K562 (cell line): Measurements from ENCODE around the gene SCN7A. TPM values are rescaled to one million over a fixed set of nuclear protein-coding genes. Genes with fewer than 3 reads are reported as not detected.

ENCODE experiments used
- ARID1B ChIP-seq: fragments of 450-650 bp; IDR thresholded peaks from 2 replicates; pipeline ENCODE4 v1.6.1; 2016; ENCODE audit warnings: antibody characterized with exemption, mild to moderate bottlenecking, inconsistent platforms
- ASH1L ChIP-seq: fragments of 450-650 bp; IDR thresholded peaks from 2 replicates; pipeline ENCODE4 v1.6.1; 2018; ENCODE audit warnings: borderline replicate concordance, mild to moderate bottlenecking, low read depth; ENCODE audit not compliant: partially characterized antibody
- CCAR2 ChIP-seq: fragments of 200-400 bp; formaldehyde crosslinking; IDR thresholded peaks from 2 replicates; pipeline ENCODE4 v1.6.1; 2017; ENCODE audit warnings: mild to moderate bottlenecking, low read depth, low read length
- DACH1 ChIP-seq: fragments of 450-650 bp; IDR thresholded peaks from 2 replicates; pipeline ENCODE4 v1.6.1; 2018; ENCODE audit not compliant: partially characterized antibody
- DNMT1 ChIP-seq: fragments of 450-650 bp; IDR thresholded peaks from 2 replicates; pipeline ENCODE4 v1.6.1; 2016; ENCODE audit warnings: antibody characterized with exemption, mild to moderate bottlenecking
- ETV1 ChIP-seq: fragments of 450-650 bp; conservative IDR thresholded peaks from 2 replicates; pipeline ENCODE4 v1.6.1; 2016; ENCODE audit warnings: missing genetic modification characterization, control low read depth, low read depth, missing compliant biosample characterization
- GATAD2A ChIP-seq: fragments of 450-650 bp; IDR thresholded peaks from 2 replicates; pipeline ENCODE4 v1.6.1; 2017
- HDAC1 ChIP-seq, 2 experiments: fragments of 450-650 bp; IDR thresholded peaks; 2 replicates each; pipeline ENCODE4 v1.6.1; 2016 to 2017; ENCODE audit warnings: inconsistent platforms in 1 of 2, mild to moderate bottlenecking in 1 of 2, moderate library complexity in 1 of 2
- KLF13 ChIP-seq: fragments of 450-650 bp; IDR thresholded peaks from 2 replicates; pipeline ENCODE4 v1.6.1; 2016; ENCODE audit warnings: missing genetic modification characterization, low read depth, mild to moderate bottlenecking, missing compliant biosample characterization, moderate library complexity, borderline replicate concordance
- KLF6 ChIP-seq: fragments of 250-450 bp; sonication (Bioruptor Pico); IDR thresholded peaks from 2 replicates; pipeline ENCODE4 v1.4.0; 2020; ENCODE audit warnings: mild to moderate bottlenecking, moderate library complexity, borderline replicate concordance
- MEIS2 ChIP-seq: fragments of 450-650 bp; IDR thresholded peaks from 2 replicates; pipeline ENCODE4 v1.6.1; 2014; ENCODE audit warnings: mild to moderate bottlenecking; ENCODE audit not compliant: partially characterized antibody
- MLX ChIP-seq, 2 experiments: fragments of 450-650 bp in 1 of 2; sonication (generic) in 1 of 2; formaldehyde crosslinking; conservative IDR thresholded peaks; 2 replicates each; pipeline versions ENCODE4 v1.4.0 to v1.8.1; 2020 to 2022; ENCODE audit warnings: mild to moderate bottlenecking in 1 of 2, missing genetic modification reagents in 1 of 2
- NFIC ChIP-seq: fragments of 450-650 bp; IDR thresholded peaks from 2 replicates; pipeline ENCODE4 v1.6.1; 2017; ENCODE audit warnings: mild to moderate bottlenecking, inconsistent platforms
- PHF21A ChIP-seq: fragments of 450-650 bp; IDR thresholded peaks from 2 replicates; pipeline ENCODE4 v1.6.1; 2017; ENCODE audit warnings: low read depth, borderline replicate concordance
- PKNOX1 ChIP-seq: fragments of 450-650 bp; IDR thresholded peaks from 2 replicates; pipeline ENCODE4 v1.6.1; 2016
- USF2 ChIP-seq: sonication (generic); formaldehyde crosslinking; IDR thresholded peaks from 2 replicates; pipeline ENCODE4 v1.5.0; 2020; ENCODE audit warnings: missing genetic modification reagents
- ZBTB2 ChIP-seq: fragments of 450-650 bp; IDR thresholded peaks from 2 replicates; pipeline ENCODE4 v1.6.1; 2016; ENCODE audit warnings: antibody characterized with exemption
- ZEB2 ChIP-seq: fragments of 450-650 bp; IDR thresholded peaks from 2 replicates; pipeline ENCODE4 v1.6.1; 2016
- ZFX ChIP-seq: sonication (generic); formaldehyde crosslinking; IDR thresholded peaks from 2 replicates; pipeline ENCODE4 v1.8.0; 2022; ENCODE audit warnings: mild to moderate bottlenecking, missing genetic modification reagents, moderate library complexity
- polyA plus RNA-seq, 8 experiments: library from polyadenylated mRNA; depleted of rRNA in 4 of 8; stranded (reverse) in 5 of 8; unstranded in 3 of 8; fragments of >200 nt; fragmentation: Nextera tagmentation in 2 of 8; fragmentation: Illumina TruSeq in 1 of 8; extraction: Ambion mirVana in 2 of 8; extraction: Trizol in 1 of 8; gene quantifications; 2 replicates each; pipeline versions ENCODE4 v1.2.1 to v1.2.3, GENCODE V29; 2011 to 2014; ENCODE audit warnings: inconsistent platforms in 1 of 8, missing spikeins in 1 of 8
- total RNA-seq, 7 experiments: library from RNA; depleted of rRNA in 6 of 7; stranded (reverse); fragments of >200 nt in 6 of 7; fragmentation: Illumina TruSeq in 2 of 7; extraction: Trizol in 2 of 7; gene quantifications; 2 replicates each; pipeline versions ENCODE4 v1.2.1 to v1.2.3, GENCODE V29; 2011 to 2021; ENCODE audit warnings: low replicate concordance in 1 of 7
- TF ChIP-seq, protein P1 (sequence below), 2 experiments: fragments of 450-650 bp; conservative IDR thresholded peaks; 2 replicates each; pipeline ENCODE4 v1.6.1; 2017; ENCODE audit warnings: mild to moderate bottlenecking in 2 of 2, moderate library complexity in 2 of 2

The SCN7A gene
- total and polyA plus RNA-seq, 9 of the 15 experiments (the other 6 are each of a cell fraction or from before 2014, with no cell fraction given) = under 0.01 to 0.05 (median 0.03) TPM; not detected in 3

GRCh38 chr2:166365803-166366420 is 128.1 kb downstream of the SCN7A start (continued):
- TF ChIP-seq MEIS2 = peak; percentile 91
- TF ChIP-seq KLF13 (tag) = no peak
- peak; percentile 75 for TF ChIP-seq NFIC
- TF ChIP-seq GATAD2A = peak; percentile 57; the same call in 1 of the 2 replicates
- no peak for TF ChIP-seq CCAR2
- TF ChIP-seq, protein P1, sequence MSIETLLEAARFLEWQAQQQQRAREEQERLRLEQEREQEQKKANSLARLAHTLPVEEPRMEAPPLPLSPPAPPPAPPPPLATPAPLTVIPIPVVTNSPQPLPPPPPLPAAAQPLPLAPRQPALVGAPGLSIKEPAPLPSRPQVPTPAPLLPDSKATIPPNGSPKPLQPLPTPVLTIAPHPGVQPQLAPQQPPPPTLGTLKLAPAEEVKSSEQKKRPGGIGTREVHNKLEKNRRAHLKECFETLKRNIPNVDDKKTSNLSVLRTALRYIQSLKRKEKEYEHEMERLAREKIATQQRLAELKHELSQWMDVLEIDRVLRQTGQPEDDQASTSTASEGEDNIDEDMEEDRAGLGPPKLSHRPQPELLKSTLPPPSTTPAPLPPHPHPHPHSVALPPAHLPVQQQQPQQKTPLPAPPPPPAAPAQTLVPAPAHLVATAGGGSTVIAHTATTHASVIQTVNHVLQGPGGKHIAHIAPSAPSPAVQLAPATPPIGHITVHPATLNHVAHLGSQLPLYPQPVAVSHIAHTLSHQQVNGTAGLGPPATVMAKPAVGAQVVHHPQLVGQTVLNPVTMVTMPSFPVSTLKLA (conservative IDR thresholded peaks at IDR 0.05) = 0 out of 4 replicates have a peak, but pooled peaks of 1 of the 2 experiments have one; percentile 26
- no peak for TF ChIP-seq MLX (CRISPR knock-in tag; conservative IDR thresholded peaks at IDR 0.05)
- TF ChIP-seq DACH1 = peak; percentile 64
- TF ChIP-seq PHF21A = no peak
- no peak for TF ChIP-seq ETV1 (tag)
- TF ChIP-seq PKNOX1 = peak; percentile 85
- TF ChIP-seq ZEB2 = peak; percentile 75
- TF ChIP-seq ZFX = no peak
- no peak for TF ChIP-seq DNMT1
- TF ChIP-seq USF2 (CRISPR knock-in tag) = no peak
- TF ChIP-seq ASH1L = no peak
- peak; percentile 56 for TF ChIP-seq ARID1B
- TF ChIP-seq KLF6 (CRISPR knock-in tag) = no peak
- TF ChIP-seq HDAC1 (IDR thresholded peaks at IDR 0.05) = 0 out of 4 replicates have a peak, but pooled peaks of 1 of the 2 experiments have one; percentile 27
- TF ChIP-seq ZBTB2 = 0 out of 2 replicates have a peak, but pooled peaks have one; percentile 27
